Memory B cell (primary cell): ENCODE measurements around the gene KATNAL1.

Source experiments
- ATAC-seq: fragments of 150-1000 bp; cut with Tn5 transposase; 2 replicates; pipeline ENCODE4 v1.10.0; 2021; ENCODE audit warnings: low read depth, mild to moderate bottlenecking, moderate library complexity
- DNase-seq, 2 donors: peaks; one replicate each; pipeline ENCODE4 v3.0.0; 2022; ENCODE audit warnings: low spot score in 2 of 2
- H3K27ac Mint-ChIP-seq: one replicate; pipeline ENCODE4 v1.8.0; 2022; ENCODE audit warnings: mild to moderate bottlenecking, moderate library complexity, mixed read lengths
- H3K27me3 Mint-ChIP-seq: one replicate; pipeline ENCODE4 v1.8.0; 2022; ENCODE audit warnings: mixed read lengths
- H3K36me3 Mint-ChIP-seq: one replicate; pipeline ENCODE4 v1.8.0; 2022; ENCODE audit warnings: mild to moderate bottlenecking, mixed read lengths
- H3K4me1 Mint-ChIP-seq: one replicate; pipeline ENCODE4 v1.8.0; 2022; ENCODE audit warnings: mixed read lengths
- H3K4me3 Mint-ChIP-seq: one replicate; pipeline ENCODE4 v1.8.0; 2022; ENCODE audit warnings: mild to moderate bottlenecking, moderate library complexity, mixed read lengths
- H3K9me3 Mint-ChIP-seq: one replicate; pipeline ENCODE4 v1.8.0; 2022; ENCODE audit warnings: mixed read lengths

Gene KATNAL1

DNA sequence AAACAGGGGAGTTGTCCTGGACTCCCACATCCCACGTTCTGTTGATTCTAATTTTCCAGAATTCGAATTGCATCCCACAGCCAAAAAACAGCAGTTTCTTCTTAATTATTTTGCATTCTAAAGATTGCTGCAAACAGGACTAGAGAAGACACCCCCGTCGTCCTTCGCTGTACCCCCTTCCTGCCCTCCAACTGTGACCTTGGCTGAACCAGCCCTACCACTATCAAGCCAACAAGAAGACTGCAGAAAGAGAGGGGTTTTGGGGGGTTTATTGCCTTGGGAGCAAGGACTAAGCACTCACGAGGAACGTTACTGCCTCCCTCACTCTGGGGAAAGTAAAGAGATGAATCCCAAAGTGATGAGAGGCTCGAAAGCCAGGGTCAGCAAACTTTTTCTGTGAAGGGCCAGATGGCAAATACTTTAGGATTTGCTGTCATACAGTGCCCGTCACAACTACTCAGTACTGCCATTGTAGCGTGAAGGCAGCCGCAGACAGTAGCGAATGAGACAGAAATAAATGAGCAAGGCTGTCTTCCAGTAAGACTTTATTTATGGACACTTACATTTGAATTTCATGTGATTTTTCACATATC, 32.5 kb upstream of the KATNAL1 start:
- H3K9me3 Mint-ChIP-seq, result no peaks in the 10 kb centered on the region
- H3K36me3 Mint-ChIP-seq, result peaks cover 30% of the 10 kb centered on the region

GRCh38 chr13:30338952-30339351, 31.6 kb upstream of the KATNAL1 start:
- Mint-ChIP-seq H3K27ac (no peak overlapping the region), H3K36me3 (peaks cover 30% of the 10 kb centered on the region), H3K27me3 (no peaks in the 10 kb centered on the region), H3K9me3 (no peaks in the 10 kb centered on the region), H3K4me1 (peaks cover 16% of the 10 kb centered on the region), H3K4me3 (no peak overlapping the region)
- ATAC-seq (no peak), DNase-seq (no peak)

More for the DNA sequence above, 32.5 kb upstream of the KATNAL1 start:
- peaks cover 16% of the 10 kb centered on the region for H3K4me1 Mint-ChIP-seq
- ATAC-seq, result no peak
- DNase-seq, result no peak
- H3K27ac Mint-ChIP-seq, result no peak overlapping the region
- H3K27me3 Mint-ChIP-seq, result no peaks in the 10 kb centered on the region
- H3K4me3 Mint-ChIP-seq, result no peak overlapping the region

DNA sequence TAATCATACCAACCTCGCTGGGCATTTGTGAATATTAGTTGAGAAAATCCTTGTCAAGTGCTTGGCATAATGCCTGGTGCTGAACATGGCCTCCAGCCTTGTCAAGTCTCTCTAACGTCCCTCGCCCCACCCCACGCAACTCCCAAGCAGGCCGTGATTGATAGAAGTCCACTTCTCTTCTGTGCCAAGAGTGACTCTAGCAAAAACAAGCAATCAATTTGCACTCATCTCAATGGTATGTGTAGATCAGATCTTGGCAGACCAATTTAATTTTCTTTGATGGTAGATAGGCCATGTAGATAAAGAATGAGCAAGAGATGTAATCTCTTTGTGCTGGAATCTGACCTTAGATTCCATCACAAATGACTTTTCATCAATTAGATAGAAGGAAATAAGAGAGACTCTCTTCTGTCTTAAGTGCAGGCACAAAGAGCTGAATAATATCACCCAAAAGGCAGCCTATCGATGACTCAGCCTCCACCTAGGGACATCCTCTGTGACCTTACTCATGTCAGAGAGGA, 31.0 kb upstream of the KATNAL1 start:
- DNase-seq (no peak), ATAC-seq (no peak)
- Mint-ChIP-seq H3K27ac (no peak overlapping the region), H3K9me3 (no peaks in the 10 kb centered on the region), H3K27me3 (no peaks in the 10 kb centered on the region), H3K4me1 (peaks cover 20% of the 10 kb centered on the region), H3K4me3 (no peak overlapping the region), H3K36me3 (peaks cover 28% of the 10 kb centered on the region)

GRCh38 chr13:30337061-30337610, 29.8 kb upstream of the KATNAL1 start:
- Mint-ChIP-seq H3K4me3 (no peak overlapping the region), H3K9me3 (no peaks in the 10 kb centered on the region), H3K27me3 (no peaks in the 10 kb centered on the region), H3K27ac (no peak overlapping the region), H3K4me1 (peaks cover 28% of the 10 kb centered on the region), H3K36me3 (peaks cover 19% of the 10 kb centered on the region)
- no peak for ATAC-seq
- DNase-seq, result no peak

- Mint-ChIP-seq H3K4me3 (no peak overlapping the region), H3K36me3 (peaks cover 13% of the 10 kb centered on the region), H3K27me3 (no peaks in the 10 kb centered on the region), H3K27ac (no peak overlapping the region), H3K9me3 (no peaks in the 10 kb centered on the region), H3K4me1 (peaks cover 29% of the 10 kb centered on the region)
- no peak for ATAC-seq
- DNase-seq, result no peak
These were observed 27.5 kb upstream of the KATNAL1 start for GRCh38 chr13:30334663-30335386.

- Mint-ChIP-seq H3K4me3 (no peak overlapping the region), H3K9me3 (no peaks in the 10 kb centered on the region), H3K36me3 (peaks cover 5% of the 10 kb centered on the region), H3K4me1 (peaks cover 29% of the 10 kb centered on the region), H3K27ac (no peak overlapping the region), H3K27me3 (no peaks in the 10 kb centered on the region)
- DNase-seq, result no peak
- ATAC-seq, result no peak
These were observed 26.3 kb upstream of the KATNAL1 start for GRCh38 chr13:30333616-30334015.

DNA sequence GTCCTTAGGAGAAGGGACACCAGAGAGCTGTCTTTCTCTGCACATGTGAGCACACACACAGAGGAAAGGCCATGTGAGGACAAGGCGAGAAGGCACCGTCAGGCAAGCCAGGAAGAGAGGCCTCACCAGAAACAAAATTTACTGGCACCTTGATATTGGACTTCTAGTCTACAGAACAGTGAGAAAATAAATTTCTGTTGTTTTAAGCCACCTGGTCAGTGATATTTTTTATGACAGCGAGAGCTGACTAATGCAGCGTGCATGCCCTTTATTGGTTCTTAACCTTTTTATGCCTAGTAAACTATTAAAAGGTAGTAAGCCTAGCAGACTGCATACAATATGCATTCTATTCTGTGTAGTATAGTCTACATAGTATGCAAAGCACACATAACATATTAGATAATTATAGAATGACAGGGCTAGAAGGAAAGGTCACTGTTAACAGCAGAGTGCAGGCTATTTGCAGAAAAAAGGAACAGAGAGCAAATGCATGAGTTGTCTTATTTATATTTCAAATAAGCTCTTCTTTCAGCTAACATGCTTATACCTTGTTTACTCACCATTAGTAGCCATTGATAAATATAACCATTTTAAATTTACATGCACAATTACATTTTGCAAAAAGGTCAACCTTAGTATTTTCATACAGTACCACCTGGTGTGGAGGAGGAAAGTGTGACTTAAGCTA, 25.2 kb upstream of the KATNAL1 start:
- Mint-ChIP-seq H3K4me1 (peaks cover 24% of the 10 kb centered on the region), H3K27ac (no peak overlapping the region), H3K9me3 (no peaks in the 10 kb centered on the region), H3K27me3 (no peaks in the 10 kb centered on the region), H3K4me3 (no peak overlapping the region), H3K36me3 (peaks cover under 1% of the 10 kb centered on the region)
- no peak for DNase-seq
- peak; percentile 42 for ATAC-seq

- DNase-seq, result no peak
- Mint-ChIP-seq H3K27ac (no peak overlapping the region), H3K36me3 (no peaks in the 10 kb centered on the region), H3K9me3 (no peaks in the 10 kb centered on the region), H3K4me1 (peaks cover 16% of the 10 kb centered on the region), H3K4me3 (no peak overlapping the region), H3K27me3 (no peaks in the 10 kb centered on the region)
- no peak for ATAC-seq
These were observed 24.0 kb upstream of the KATNAL1 start for GRCh38 chr13:30331331-30331771.

- Mint-ChIP-seq H3K27ac (peak overlapping the region; percentile 14), H3K4me1 (peaks cover 16% of the 10 kb centered on the region), H3K36me3 (no peaks in the 10 kb centered on the region), H3K4me3 (no peak overlapping the region), H3K27me3 (no peaks in the 10 kb centered on the region), H3K9me3 (no peaks in the 10 kb centered on the region)
- DNase-seq, result no peak
- ATAC-seq, result no peak
These were observed 21.7 kb upstream of the KATNAL1 start for GRCh38 chr13:30329009-30329585.

DNA sequence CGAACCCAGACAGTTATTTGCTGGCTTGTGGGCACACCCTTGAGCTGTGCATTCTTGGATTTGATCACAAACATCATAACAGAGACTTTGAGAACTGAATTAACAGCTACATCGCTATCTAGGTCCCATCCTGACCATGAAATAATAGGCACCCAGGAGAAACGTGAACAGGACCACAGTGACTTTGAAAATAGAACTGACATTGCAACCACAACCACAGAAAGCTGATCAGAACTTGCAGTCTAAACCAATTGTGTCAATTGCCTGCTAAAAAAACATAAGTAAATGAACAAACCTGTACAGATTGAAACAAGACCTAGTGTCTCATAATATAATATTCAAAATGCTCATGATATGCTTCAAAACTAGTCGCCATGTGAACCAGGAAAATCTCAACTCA, 18.3 kb upstream of the KATNAL1 start:
- no peaks in the 10 kb centered on the region for H3K27me3 Mint-ChIP-seq
- no peak overlapping the region for H3K27ac Mint-ChIP-seq
- DNase-seq, result no peak
- H3K36me3 Mint-ChIP-seq, result peaks cover 5% of the 10 kb centered on the region
- H3K4me3 Mint-ChIP-seq, result no peak overlapping the region
- ATAC-seq, result no peak
- no peaks in the 10 kb centered on the region for H3K9me3 Mint-ChIP-seq
- peaks cover 10% of the 10 kb centered on the region for H3K4me1 Mint-ChIP-seq

GRCh38 chr13:30323524-30323923, 16.2 kb upstream of the KATNAL1 start:
- Mint-ChIP-seq H3K9me3 (no peaks in the 10 kb centered on the region), H3K4me1 (peaks cover 10% of the 10 kb centered on the region), H3K36me3 (peaks cover 5% of the 10 kb centered on the region), H3K4me3 (no peak overlapping the region), H3K27ac (no peak overlapping the region), H3K27me3 (no peaks in the 10 kb centered on the region)
- DNase-seq (no peak), ATAC-seq (no peak)

GRCh38 chr13:30322428-30322827, 15.1 kb upstream of the KATNAL1 start:
- H3K36me3 Mint-ChIP-seq, result peaks cover 5% of the 10 kb centered on the region
- ATAC-seq (no peak), DNase-seq (no peak)
- H3K4me3 Mint-ChIP-seq, result no peak overlapping the region
- no peak overlapping the region for H3K27ac Mint-ChIP-seq
- H3K4me1 Mint-ChIP-seq, result peaks cover 10% of the 10 kb centered on the region
- H3K9me3 Mint-ChIP-seq, result no peaks in the 10 kb centered on the region
- no peaks in the 10 kb centered on the region for H3K27me3 Mint-ChIP-seq

GRCh38 chr13:30321256-30321655, 13.9 kb upstream of the KATNAL1 start:
- no peak overlapping the region for H3K27ac Mint-ChIP-seq
- peaks cover 10% of the 10 kb centered on the region for H3K4me1 Mint-ChIP-seq
- DNase-seq (no peak), ATAC-seq (no peak)
- peaks cover 5% of the 10 kb centered on the region for H3K36me3 Mint-ChIP-seq
- no peaks in the 10 kb centered on the region for H3K9me3 Mint-ChIP-seq
- no peaks in the 10 kb centered on the region for H3K27me3 Mint-ChIP-seq
- no peak overlapping the region for H3K4me3 Mint-ChIP-seq

- no peak overlapping the region for H3K27ac Mint-ChIP-seq
- no peak overlapping the region for H3K4me3 Mint-ChIP-seq
- no peaks in the 10 kb centered on the region for H3K9me3 Mint-ChIP-seq
- H3K27me3 Mint-ChIP-seq, result no peaks in the 10 kb centered on the region
- DNase-seq (no peak), ATAC-seq (no peak)
- peaks cover 15% of the 10 kb centered on the region for H3K4me1 Mint-ChIP-seq
- peaks cover 7% of the 10 kb centered on the region for H3K36me3 Mint-ChIP-seq
These were observed 12.3 kb upstream of the KATNAL1 start for GRCh38 chr13:30319655-30320054.
